Activated CD4-positive, alpha-beta T cell treated with anti-CD3 and anti-CD28 coated beads, Interleukin-10, Interleukin-2, amounts not matched to agents 100 ng/mL and 50 ng/mL, durations not matched to agents 16 hours and 8 hours (primary cell): Measurements from ENCODE around the gene NT5DC2.

Source experiments
- DNase-seq: peaks from one replicate; pipeline ENCODE4 v3.0.0-alpha.2; 2020

Gene NT5DC2

GRCh38 chr3:52484680-52485461 is 48.8 kb downstream of the NT5DC2 start:
- no peak for DNase-seq

- no peak for DNase-seq
Observed at GRCh38 chr3:52483577-52484381, 49.9 kb downstream of the NT5DC2 start.

DNA sequence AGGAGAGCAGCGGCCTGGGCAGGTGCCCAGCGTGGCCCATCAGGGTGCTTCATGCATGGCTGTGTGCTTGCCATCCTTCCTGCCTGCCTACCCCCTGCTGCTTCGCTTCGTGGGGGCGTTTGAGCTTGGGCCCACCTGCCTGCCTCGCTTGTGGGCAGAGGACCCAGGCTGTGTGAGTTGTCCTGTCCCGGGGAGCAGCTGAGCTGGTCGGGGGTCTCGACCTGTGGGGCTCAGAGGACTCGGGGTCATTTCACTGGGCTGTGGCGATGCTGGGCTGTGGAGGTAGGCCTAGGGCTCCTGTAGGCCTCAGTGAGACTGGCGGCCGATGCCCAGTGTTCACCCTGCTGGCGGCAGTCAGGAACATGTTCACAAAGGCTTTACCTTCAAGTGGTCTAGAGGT is 50.6 kb downstream of the NT5DC2 start:
- no peak for DNase-seq

- peak; percentile 17 for DNase-seq
Observed at GRCh38 chr3:52481819-52482521, 51.7 kb downstream of the NT5DC2 start.

DNA sequence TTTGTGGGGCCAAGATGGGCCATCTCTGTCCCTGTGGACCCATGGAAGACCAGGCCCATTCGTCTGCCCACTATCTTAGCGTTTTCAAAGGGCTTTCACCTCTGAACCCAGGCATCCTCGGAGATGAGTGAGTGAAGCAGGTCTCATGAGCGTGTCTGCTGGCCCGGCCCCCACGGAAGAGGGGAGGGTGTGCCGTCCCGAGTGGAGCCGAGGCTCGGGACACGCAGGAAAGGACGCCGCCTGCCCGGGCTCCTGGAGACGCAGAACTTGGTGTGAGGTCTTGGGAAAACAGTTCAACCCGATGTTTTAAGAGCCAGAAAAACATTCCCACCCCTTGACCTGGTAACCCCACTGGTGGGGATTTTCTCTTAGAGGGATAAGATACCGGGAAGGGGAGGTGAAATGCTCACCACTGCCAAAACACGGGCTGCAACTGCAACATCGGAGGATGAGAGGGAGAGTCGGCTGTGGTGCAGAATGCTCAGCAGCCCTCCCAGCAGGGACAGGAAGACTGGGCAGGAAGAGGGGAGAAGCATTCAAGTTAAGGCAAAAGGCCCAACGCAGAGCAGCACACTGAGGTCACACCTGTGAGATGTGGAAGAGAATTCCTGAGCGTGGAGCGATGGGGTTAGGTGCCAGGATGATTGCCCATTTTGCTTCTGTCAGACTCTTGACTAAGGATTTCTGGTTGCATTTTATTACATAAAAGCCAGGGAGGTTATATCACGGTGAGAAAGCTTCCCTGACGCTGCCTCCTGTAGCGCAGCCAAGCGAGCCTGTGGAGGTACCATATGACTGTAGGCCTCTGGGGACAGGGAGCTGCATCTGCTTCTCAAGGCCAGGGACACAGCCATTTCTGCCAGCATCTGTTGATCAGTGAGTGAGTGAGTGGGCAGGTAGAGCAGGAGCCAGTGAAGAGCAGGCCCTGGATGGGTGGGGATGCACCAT is 52.6 kb downstream of the NT5DC2 start:
- DNase-seq: no peak

DNA sequence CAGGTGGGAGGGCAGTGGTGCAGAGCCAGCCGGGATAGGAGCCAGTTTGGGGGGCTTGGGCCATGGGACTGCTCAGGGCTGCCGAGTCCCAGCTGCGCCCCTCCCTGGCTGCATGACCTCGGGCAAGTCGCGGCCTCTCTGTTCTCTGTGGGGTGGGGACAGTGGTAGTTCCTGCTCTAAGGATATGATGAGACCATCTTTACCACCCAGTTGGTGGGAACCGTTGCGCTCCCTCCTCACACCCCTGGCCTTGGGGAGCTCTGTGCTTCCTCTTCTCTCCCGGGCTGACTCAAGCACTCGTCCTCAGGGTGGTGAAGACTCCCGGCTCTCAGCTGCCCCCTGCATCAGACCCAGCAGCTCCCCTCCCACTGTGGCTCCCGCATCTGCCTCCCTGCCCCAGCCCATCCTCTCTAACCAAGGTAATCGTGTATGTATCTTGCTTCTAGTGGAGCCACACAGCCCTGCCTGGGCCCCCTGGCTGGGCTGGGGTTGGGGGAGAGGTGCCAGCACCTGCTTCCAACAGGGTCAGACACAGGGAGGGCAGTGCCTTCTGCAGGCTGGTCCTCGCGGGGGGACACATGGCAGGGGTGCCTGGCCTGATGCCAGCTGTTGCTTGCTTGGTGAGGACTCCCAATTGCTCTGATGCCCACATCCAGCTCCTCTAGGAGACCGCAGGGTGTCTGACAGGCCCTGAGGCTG is 53.6 kb downstream of the NT5DC2 start:
- no peak for DNase-seq

DNA sequence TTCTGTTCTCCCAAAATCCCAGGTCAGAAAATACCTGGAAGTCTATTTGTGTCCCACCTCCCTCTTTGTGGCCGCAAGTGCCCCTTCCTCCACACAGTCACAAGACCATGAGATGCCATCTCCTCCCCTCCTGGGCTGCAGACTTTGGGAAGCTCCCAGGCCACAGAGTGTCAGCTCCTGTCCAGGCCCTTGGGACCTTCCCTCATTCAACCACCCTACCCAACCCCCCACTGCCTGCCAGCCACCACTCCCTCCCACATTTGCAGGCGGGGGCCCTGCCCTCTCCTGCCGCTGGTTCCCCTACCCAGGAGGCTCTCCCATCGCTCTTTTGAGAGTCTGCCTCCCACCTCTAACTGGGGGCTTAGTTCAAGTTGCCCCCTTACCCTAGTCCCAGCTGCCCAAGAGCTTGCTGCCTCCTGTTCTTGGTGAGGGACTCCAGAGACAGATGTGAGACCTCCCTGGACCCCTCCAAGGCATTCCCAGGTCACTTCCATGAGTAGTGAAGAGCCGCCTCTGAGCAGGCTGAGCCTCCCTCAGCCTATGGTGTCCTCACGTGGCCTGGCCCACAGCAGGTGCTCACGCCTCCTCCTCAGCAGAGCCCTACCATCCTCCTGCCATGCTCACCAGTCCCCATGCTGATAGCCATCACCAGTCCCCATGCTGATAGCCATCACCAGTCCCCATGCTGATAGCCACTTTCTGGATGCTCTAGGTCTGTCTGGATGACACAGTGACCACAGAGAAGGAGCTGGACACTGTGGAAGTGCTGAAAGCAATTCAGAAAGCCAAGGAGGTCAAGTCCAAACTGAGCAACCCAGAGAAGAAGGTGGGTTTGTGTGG is 54.4 kb downstream of the NT5DC2 start:
- DNase-seq: no peak

- DNase-seq: no peak
Observed at GRCh38 chr3:52477796-52478095, 55.9 kb downstream of the NT5DC2 start.

GRCh38 chr3:52477076-52477795 is 56.4 kb downstream of the NT5DC2 start:
- no peak for DNase-seq
